Kidney epithelial cell (primary cell): ENCODE measurements around the gene FAM53B. TPM values are rescaled to one million over a fixed set of nuclear protein-coding genes. Genes with fewer than 3 reads are reported as not detected.

ENCODE experiments used
- DNase-seq: peaks from one replicate; pipeline ENCODE4 v3.0.0-alpha.2; 2010; ENCODE audit warnings: low read depth
- H3K27me3 ChIP-seq: 2 replicates; pipeline ENCODE4 v1.6.0; 2011; ENCODE audit warnings: low read length; ENCODE audit not compliant: control insufficient read depth, insufficient read depth
- H3K36me3 ChIP-seq: 2 replicates; pipeline ENCODE4 v1.5.1; 2011; ENCODE audit warnings: low read length; ENCODE audit not compliant: control insufficient read depth, insufficient read depth
- H3K4me3 ChIP-seq: 2 replicates; pipeline ENCODE4 v1.5.1; 2011; ENCODE audit warnings: low read depth, mild to moderate bottlenecking, control low read depth, low read length
- total RNA-seq: library from RNA; depleted of rRNA; stranded (reverse); fragments of >200 nt; gene quantifications from 2 replicates; pipeline ENCODE4 v1.2.3, GENCODE V29; 2015
- TF ChIP-seq, protein P1 (sequence below): IDR thresholded peaks from 2 replicates; pipeline ENCODE4 v1.5.1; 2011; ENCODE audit warnings: mild to moderate bottlenecking, moderate library complexity, low read length, control low read depth, inconsistent platforms; ENCODE audit not compliant: insufficient read depth, poor library complexity, severe bottlenecking

Gene FAM53B
- total RNA-seq, 1 donor from 2014 or later = 16.1 TPM

DNA sequence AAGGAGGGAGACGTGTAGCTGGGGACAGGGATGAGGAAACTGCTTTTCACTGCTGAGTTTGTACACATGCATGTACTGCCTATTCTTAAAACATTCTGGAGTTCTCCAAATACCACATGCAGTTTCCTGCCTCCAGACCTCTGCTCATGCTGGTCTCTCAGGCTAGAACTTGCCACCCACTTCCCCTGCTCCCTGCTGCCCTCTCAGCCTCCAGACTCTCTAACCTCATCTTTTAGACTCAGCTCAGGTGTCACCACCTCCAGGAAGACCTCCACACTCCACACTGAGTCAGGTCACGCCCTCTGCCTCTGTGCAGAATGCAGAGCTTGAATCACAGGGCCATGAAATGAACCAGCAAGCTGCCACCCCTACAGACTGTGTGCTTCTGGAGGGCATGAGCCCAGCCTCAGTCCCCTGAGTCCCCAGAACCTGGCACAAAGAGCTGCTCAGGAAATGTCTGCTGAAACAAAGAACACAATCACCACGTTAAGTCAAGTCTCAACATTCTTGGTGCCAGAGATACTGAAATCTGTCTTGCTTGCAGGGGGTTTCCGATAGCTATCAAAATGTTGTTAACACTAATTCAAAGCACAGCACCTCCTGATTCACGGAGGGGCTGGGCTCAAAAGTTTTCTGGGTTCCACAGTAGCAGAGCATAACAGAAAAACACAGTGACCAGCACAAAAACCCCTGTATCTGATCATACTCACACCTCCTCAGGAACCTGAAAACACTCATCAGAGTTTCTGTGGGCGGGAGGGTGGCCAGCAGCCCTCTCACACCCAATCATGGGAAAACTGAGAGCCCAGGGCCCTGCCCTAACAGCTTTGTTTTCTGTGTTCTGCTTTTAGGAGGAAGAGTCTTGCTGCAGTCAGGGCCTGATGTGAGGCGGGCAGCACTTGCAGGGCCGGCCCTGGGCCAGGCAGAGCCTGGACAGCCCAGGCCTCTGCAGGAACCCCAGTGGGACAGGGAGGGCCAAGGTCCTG lies 21.1 kb downstream of the FAM53B start:
- TF ChIP-seq, protein P1, sequence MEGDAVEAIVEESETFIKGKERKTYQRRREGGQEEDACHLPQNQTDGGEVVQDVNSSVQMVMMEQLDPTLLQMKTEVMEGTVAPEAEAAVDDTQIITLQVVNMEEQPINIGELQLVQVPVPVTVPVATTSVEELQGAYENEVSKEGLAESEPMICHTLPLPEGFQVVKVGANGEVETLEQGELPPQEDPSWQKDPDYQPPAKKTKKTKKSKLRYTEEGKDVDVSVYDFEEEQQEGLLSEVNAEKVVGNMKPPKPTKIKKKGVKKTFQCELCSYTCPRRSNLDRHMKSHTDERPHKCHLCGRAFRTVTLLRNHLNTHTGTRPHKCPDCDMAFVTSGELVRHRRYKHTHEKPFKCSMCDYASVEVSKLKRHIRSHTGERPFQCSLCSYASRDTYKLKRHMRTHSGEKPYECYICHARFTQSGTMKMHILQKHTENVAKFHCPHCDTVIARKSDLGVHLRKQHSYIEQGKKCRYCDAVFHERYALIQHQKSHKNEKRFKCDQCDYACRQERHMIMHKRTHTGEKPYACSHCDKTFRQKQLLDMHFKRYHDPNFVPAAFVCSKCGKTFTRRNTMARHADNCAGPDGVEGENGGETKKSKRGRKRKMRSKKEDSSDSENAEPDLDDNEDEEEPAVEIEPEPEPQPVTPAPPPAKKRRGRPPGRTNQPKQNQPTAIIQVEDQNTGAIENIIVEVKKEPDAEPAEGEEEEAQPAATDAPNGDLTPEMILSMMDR = no peak
- H3K27me3 ChIP-seq = no peaks in the 10 kb centered on the region
- no peak for DNase-seq
- H3K4me3 ChIP-seq = no peak overlapping the region
- H3K36me3 ChIP-seq = no peaks in the 10 kb centered on the region

DNA sequence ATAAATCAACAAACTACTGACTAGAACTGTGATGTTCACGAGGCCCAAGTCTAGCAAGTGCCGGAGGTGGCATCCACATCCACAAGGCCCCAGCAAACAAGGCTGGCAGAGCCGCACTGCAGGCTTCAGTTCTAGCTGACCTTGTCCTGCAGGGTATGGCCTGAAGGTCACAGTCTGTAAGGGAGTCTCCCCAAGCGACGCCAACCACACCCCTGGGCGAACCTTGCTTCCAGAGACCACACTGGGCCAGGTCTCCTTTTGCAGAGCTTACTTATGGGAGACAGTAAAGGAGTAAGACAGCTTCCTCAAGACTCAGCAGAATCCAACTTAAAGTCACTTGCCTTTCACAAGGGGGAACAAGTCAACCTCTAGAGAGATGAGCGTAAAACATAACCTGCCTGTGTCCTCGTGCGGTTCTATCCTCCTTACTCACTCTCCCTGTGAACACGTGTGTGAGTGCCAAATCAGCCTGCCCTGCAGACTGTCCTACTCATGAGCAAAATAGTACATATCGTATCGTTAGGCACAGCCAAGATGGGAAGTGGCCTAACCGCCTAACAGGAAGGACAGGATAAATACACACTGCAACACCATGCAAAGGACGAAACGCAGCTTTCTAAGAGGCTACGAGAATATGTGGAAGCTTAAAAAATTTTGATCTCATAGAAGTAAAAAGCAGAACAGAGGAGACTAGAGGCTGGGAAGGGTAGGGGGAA lies 22.7 kb downstream of the FAM53B start:
- TF ChIP-seq, protein P1 = no peak
- DNase-seq = no peak
- no peaks in the 10 kb centered on the region for H3K36me3 ChIP-seq
- no peaks in the 10 kb centered on the region for H3K27me3 ChIP-seq
- H3K4me3 ChIP-seq = no peak overlapping the region

DNA sequence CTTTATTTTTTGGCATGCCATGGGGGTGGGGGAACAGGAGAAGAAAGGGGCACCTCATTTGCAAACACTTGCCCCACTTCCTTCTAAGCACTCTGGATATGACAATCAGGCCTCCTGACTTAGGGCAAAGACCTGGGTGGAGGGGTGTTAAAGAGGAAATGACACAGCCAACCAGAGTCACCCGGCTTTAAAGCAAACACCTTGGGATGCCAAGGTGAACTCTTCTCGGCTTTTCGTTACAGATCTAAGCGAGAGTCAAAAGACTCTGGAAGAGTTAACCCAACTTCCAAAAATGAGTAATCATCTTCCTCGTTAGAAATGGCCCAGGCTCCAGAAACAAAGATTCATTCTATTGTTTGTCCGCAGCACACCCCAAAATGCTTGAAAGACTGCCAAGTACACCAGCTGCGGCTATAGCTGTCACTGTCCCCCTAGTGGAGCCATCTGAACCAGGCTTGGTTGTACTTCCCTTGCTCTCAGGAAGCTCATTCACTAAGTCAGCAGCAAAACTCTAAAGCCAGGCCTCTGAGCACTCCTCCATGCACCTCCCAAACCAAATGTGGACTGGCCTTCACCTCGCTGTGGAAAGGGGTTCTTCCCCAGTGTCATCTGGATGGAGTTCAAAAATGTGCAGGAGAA lies 24.8 kb downstream of the FAM53B start:
- H3K27me3 ChIP-seq = no peaks in the 10 kb centered on the region
- DNase-seq = no peak

DNA sequence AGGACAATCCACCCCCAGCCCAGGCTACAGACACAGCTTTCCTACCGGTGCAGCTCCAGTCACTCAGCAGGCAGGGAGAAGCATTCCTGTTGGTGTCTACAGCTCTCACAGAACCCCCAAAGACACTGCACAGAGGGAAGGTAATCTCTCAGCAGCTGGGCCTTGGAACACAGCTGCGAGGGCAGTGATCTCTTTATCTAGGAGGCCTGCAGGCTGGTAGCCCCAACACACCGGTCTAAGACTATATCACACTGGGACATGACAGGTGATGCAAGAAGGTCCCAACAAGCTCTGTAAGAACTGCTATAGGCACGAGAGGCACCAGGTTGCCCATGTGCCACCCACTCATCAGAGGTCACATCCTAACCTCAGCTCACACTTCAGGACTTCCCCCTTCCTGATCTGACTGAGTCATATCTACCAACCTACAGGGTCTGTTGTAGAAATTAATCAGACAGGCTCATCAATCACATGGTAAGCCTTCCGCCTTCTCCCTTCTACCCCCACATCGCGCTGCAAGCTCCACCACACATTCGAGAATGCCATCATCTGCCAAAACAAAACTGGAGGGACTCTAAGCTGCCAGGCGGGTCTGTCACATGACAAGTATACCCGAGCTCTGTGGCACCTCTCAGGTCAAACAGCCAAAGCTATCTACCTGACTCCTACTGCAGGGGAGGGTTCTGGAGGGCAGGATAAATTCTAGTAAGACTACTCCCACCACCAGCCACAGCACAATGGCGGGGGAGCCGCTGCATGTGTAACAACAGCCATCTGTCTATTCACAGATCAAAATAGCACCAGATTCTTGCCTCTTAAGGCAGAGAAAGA lies 26.1 kb downstream of the FAM53B start:
- TF ChIP-seq, protein P1 = no peak
- DNase-seq = no peak
- Histone ChIP-seq H3K27me3 (no peaks in the 10 kb centered on the region), H3K4me3 (no peak overlapping the region), H3K36me3 (no peaks in the 10 kb centered on the region)

More for the DNA sequence above, 24.8 kb downstream of the FAM53B start:
- TF ChIP-seq, protein P1 = peak; percentile 32
- Histone ChIP-seq H3K4me3 (no peak overlapping the region), H3K36me3 (no peaks in the 10 kb centered on the region)

DNA sequence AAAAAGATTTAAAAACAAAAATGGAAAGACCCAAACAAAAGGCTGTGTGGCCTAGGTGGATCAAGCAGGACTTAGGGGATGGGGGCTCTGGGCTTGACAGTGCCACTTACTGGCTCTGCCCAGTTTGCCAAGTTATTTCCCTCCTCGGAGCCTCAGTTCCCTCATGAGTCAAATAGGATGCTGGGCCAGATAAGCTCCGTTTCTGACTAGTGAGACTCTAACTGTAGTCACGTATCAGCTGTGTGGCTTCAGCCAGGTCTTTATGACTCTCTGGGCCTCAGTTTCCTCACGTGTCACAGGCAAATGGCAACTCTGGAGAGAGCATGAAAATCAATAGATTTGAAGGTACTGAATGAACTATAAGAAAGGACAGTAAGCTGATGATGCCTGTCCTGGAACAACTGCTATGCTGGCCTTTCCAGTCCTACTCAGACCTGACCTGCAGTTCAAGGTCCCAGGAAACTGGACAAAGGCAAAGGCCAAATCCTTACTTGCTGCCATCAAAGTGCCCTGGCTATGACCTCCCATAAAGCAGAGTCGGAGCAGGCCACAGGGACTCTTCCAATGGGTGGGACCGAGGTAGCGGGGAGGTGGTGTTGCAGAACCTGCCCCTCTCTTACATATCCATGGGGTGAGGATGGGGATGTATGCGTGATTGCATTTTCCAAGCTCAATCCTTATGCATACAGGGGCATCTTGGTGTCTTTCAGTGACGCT lies 27.0 kb downstream of the FAM53B start:
- TF ChIP-seq, protein P1 = no peak
- no peak overlapping the region for H3K4me3 ChIP-seq
- DNase-seq = no peak

More for the DNA sequence above, 27.0 kb downstream of the FAM53B start:
- H3K27me3 ChIP-seq = no peaks in the 10 kb centered on the region
- no peaks in the 10 kb centered on the region for H3K36me3 ChIP-seq
